Memory B cell (primary cell): ENCODE data around the gene VTI1B.
"Not testable (repeated sequence)": the region's sequence is repeated elsewhere in the genome, so short reads cannot be mapped to it uniquely, and the experiment has no call there.

ENCODE experiments used
- ATAC-seq: fragments of 150-1000 bp; cut with Tn5 transposase; 2 replicates; pipeline ENCODE4 v1.10.0; 2021; ENCODE audit warnings: low read depth, mild to moderate bottlenecking, moderate library complexity
- DNase-seq, 2 donors: peaks; one replicate each; pipeline ENCODE4 v3.0.0; 2022; ENCODE audit warnings: low spot score in 2 of 2
- H3K27ac Mint-ChIP-seq: one replicate; pipeline ENCODE4 v1.8.0; 2022; ENCODE audit warnings: mild to moderate bottlenecking, moderate library complexity, mixed read lengths
- H3K27me3 Mint-ChIP-seq: one replicate; pipeline ENCODE4 v1.8.0; 2022; ENCODE audit warnings: mixed read lengths
- H3K36me3 Mint-ChIP-seq: one replicate; pipeline ENCODE4 v1.8.0; 2022; ENCODE audit warnings: mild to moderate bottlenecking, mixed read lengths
- H3K4me1 Mint-ChIP-seq: one replicate; pipeline ENCODE4 v1.8.0; 2022; ENCODE audit warnings: mixed read lengths
- H3K4me3 Mint-ChIP-seq: one replicate; pipeline ENCODE4 v1.8.0; 2022; ENCODE audit warnings: mild to moderate bottlenecking, moderate library complexity, mixed read lengths
- H3K9me3 Mint-ChIP-seq: one replicate; pipeline ENCODE4 v1.8.0; 2022; ENCODE audit warnings: mixed read lengths

VTI1B gene

DNA sequence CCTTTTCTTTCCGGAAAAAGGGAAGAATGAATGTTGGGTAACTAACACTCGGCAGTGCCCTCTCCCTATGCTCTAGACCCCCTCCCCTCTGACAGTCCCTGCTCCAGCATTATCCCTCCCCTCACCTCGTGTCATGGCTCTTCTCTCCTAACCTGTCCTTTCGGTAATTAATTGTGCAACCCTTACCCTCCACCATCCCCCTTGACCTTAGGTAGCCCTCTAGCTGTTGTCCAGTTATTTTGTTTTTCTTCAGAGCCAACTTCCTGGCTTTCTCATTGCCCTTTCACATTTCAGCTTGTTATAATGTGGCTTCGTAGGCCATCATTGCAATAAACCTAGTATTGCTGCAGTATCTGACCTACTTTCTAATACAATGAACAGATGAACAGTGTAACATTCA, 43.5 kb downstream of the VTI1B start:
- DNase-seq (no peak), ATAC-seq (no peak)
- H3K4me1 Mint-ChIP-seq, result no peaks in the 10 kb centered on the region
- no peaks in the 10 kb centered on the region for H3K9me3 Mint-ChIP-seq
- no peaks in the 10 kb centered on the region for H3K27me3 Mint-ChIP-seq
- H3K27ac Mint-ChIP-seq, result no peak overlapping the region
- H3K36me3 Mint-ChIP-seq, result peaks cover 2% of the 10 kb centered on the region
- H3K4me3 Mint-ChIP-seq, result no peak overlapping the region

DNA sequence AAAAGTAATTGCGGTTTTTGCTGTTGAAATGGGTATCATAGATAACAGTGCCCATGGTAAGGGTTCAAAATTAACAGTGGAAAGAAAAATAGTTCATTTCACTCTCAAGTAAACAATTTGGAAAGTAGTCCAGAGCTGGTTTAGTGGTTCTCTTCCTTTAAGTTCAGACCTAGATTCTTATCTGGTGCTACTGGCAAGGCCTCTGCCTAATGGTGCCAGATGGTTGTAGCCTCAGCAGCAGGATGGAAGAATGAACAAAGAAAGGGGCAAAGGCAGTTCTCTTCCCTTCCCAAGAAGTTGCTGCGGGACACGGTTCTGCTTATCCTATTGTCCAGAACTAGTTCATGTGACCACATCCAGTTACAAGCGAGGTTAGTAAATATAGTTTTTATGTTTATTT, 44.2 kb downstream of the VTI1B start:
- no peak for ATAC-seq

DNA sequence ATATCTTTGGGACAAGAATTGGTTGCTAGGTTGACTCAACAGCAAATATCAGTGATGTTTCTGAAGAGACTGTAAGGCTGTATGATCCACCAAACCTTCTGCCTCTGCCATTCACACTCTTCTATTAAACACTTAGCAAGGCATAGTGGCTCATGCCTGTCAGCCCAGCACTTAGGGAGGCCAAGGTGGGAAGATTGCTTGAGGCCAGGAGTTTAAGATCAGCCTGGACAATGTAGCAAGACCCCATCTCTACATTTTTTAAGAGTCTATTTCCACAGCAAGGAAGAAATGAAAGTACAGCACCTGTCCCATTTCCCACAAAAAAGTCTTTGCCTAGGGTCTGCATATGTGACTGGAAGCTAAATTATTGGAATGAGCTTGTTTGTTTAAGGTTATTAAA, 46.9 kb downstream of the VTI1B start:
- no peak for DNase-seq
- no peak overlapping the region for H3K4me3 Mint-ChIP-seq
- H3K27ac Mint-ChIP-seq, result no peak overlapping the region
- no peaks in the 10 kb centered on the region for H3K27me3 Mint-ChIP-seq
- H3K36me3 Mint-ChIP-seq, result no peaks in the 10 kb centered on the region
- H3K4me1 Mint-ChIP-seq, result no peaks in the 10 kb centered on the region
- no peaks in the 10 kb centered on the region for H3K9me3 Mint-ChIP-seq
- no peak for ATAC-seq

More for the DNA sequence above, 44.2 kb downstream of the VTI1B start:
- no peak overlapping the region for H3K27ac Mint-ChIP-seq
- H3K4me1 Mint-ChIP-seq, result no peaks in the 10 kb centered on the region
- DNase-seq, result no peak
- no peaks in the 10 kb centered on the region for H3K9me3 Mint-ChIP-seq
- peaks cover 2% of the 10 kb centered on the region for H3K36me3 Mint-ChIP-seq
- H3K4me3 Mint-ChIP-seq, result no peak overlapping the region
- H3K27me3 Mint-ChIP-seq, result no peaks in the 10 kb centered on the region

- not testable (repeated sequence) for H3K9me3 Mint-ChIP-seq, H3K36me3 Mint-ChIP-seq, H3K27me3 Mint-ChIP-seq, DNase-seq, H3K27ac Mint-ChIP-seq, H3K4me1 Mint-ChIP-seq, H3K4me3 Mint-ChIP-seq
- peak; percentile 22 for ATAC-seq
Observed at GRCh38 chr14:67626131-67626530, 48.3 kb downstream of the VTI1B start.

DNA sequence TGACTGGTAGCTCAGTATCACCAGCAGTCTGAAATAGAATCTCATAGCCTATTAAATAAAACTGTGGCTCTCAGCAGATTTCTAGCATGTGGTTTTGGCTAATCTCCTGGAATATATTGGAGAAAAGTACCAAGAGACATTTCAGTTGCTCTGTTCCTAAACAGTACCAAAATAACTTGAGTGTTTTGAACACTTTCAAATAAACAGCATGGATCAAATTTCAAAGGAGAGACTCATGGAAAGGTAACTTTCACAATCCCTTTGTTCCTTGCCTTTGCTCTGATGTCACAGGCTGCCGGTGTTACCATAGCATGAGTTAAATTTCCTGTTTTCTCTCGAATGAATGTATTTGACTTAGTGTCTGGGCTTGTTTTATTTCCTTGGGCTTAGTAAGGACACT, 51.3 kb downstream of the VTI1B start:
- no peak for DNase-seq
- no peak overlapping the region for H3K4me3 Mint-ChIP-seq
- H3K9me3 Mint-ChIP-seq, result no peaks in the 10 kb centered on the region
- no peak overlapping the region for H3K27ac Mint-ChIP-seq
- ATAC-seq, result no peak
- H3K27me3 Mint-ChIP-seq, result no peaks in the 10 kb centered on the region
- peaks cover 17% of the 10 kb centered on the region for H3K4me1 Mint-ChIP-seq
- no peaks in the 10 kb centered on the region for H3K36me3 Mint-ChIP-seq

GRCh38 chr14:67622675-67623074, 51.8 kb downstream of the VTI1B start:
- Mint-ChIP-seq H3K27ac (no peak overlapping the region), H3K9me3 (no peaks in the 10 kb centered on the region), H3K4me1 (peaks cover 17% of the 10 kb centered on the region), H3K27me3 (no peaks in the 10 kb centered on the region), H3K36me3 (no peaks in the 10 kb centered on the region), H3K4me3 (no peak overlapping the region)
- ATAC-seq, result no peak
- DNase-seq, result no peak

DNA sequence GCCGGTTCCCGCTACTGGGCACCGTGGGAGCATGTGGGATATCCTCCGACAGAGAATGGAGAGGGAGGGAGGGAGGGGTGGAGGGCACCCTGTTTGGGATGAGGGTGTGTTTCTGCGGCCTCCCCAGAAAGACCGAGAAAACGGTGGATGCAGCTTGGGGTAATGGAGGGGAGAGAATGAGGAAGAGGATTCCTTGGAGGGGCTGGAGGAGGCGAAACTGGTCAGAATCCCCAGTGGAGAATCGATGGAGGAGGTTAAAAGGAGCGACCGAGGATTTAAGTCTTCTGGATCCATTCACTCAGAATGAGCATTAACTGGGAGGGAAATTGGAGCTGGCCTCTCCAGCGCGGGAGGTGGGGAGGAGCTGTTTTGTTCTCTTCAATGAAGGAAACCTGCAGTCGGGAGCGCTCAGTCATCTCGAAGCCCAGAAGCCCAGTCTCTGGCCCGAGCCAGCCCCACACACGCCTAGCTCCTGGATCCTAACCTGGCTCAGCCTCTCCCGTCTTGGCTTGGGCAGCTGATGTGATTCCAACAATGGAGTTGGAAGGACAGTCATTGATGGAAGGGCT, 54.1 kb downstream of the VTI1B start:
- H3K27ac Mint-ChIP-seq, result peak overlapping the region; percentile 96
- no peak for DNase-seq
- H3K4me3 Mint-ChIP-seq, result peak overlapping the region; percentile 90

DNA sequence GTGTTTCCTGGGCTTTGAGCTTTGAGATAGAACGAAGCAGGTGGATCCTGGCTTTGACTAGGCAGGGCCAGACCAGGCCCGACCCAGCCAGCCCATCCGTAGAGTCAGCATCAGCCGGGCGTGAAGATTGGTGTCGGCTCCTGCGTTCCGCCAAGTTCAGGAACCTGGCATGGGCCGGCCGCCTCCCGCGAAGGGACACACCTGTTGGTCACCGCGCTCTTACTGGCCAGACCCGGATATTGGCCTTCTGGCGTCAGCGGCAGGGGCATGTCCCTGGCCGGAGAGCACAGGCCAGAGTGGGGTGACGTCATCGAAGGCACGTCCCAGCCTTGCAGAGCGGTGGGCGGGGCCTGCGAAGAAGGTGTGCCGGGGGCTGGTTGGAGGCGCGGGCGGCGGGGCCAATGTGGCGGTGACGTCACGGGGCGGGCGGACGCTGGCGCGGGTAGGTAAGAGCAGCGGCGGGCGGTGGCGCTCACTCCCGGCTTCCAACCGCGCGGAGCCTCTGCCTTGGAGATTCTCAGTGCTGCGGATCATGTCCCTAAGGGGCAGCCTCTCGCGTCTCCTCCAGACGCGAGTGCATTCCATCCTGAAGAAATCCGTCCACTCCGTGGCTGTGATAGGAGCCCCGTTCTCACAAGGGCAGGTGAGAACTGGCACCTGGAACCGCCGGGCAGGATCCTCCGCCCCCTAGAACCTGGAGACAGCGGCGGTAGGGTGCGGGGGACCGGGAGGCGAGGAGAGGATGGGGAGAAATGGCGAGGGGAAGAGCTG, 54.8 kb downstream of the VTI1B start, which contains the start of gene ARG2:
ARG2 (plus strand) TSS at position 475 of the 771 bp plus-strand sequence; CDS start at position 533, 58 bp downstream.
- H3K4me3 Mint-ChIP-seq, result peak within 1 kb of the TSS; percentile 90
- H3K27ac Mint-ChIP-seq, result peak within 1 kb of the TSS; percentile 96
- H3K9me3 Mint-ChIP-seq, result no peaks in the 10 kb centered on the region
- no peaks in the 10 kb centered on the region for H3K27me3 Mint-ChIP-seq
- peaks cover 17% of the 10 kb centered on the region for H3K4me1 Mint-ChIP-seq
- DNase-seq, result peak; percentile 97 to 98
- ATAC-seq, result peak; percentile 89
- H3K36me3 Mint-ChIP-seq, result no peaks in the 10 kb centered on the region

More for the DNA sequence above, 54.1 kb downstream of the VTI1B start:
- no peak for ATAC-seq
- Mint-ChIP-seq H3K27me3 (no peaks in the 10 kb centered on the region), H3K9me3 (no peaks in the 10 kb centered on the region), H3K36me3 (no peaks in the 10 kb centered on the region), H3K4me1 (peaks cover 17% of the 10 kb centered on the region)

DNA sequence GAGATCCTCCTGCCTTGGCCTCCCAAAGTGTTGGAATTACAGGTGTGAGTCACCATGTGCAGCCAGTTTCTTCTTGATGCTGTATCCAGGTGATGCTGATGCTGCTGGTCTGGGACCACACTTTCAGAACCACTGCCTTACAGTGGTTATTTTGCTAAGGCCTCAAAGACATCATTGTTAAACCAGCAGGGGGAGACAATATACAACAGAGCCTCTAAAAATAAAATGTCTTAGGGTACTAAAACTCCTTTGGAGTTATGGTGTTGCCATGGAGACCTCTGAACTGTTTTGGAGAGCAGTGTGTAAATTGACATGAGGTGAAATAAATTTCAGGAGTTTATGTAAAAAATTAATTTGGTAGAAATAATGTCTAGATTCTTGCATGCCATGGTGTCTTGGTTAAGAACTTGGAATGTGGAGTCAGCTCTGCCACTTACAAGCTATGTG, 55.8 kb downstream of the VTI1B start:
- no peaks in the 10 kb centered on the region for H3K36me3 Mint-ChIP-seq
- peak; percentile 33 for ATAC-seq
- H3K4me1 Mint-ChIP-seq, result peaks cover 17% of the 10 kb centered on the region
- DNase-seq, result peak in 1 of 2 donors; percentile 58
- H3K27ac Mint-ChIP-seq, result peak overlapping the region; percentile 96
- H3K9me3 Mint-ChIP-seq, result no peaks in the 10 kb centered on the region
- peak overlapping the region; percentile 54 for H3K4me3 Mint-ChIP-seq
- H3K27me3 Mint-ChIP-seq, result no peaks in the 10 kb centered on the region

GRCh38 chr14:67610491-67610890, 63.9 kb downstream of the VTI1B start:
- Mint-ChIP-seq H3K4me3 (no peak overlapping the region), H3K27me3 (no peaks in the 10 kb centered on the region), H3K9me3 (no peaks in the 10 kb centered on the region), H3K4me1 (no peaks in the 10 kb centered on the region), H3K36me3 (no peaks in the 10 kb centered on the region), H3K27ac (no peak overlapping the region)
- DNase-seq (no peak), ATAC-seq (no peak)

- no peaks in the 10 kb centered on the region for H3K27me3 Mint-ChIP-seq
- H3K27ac Mint-ChIP-seq, result no peak overlapping the region
- no peak overlapping the region for H3K4me3 Mint-ChIP-seq
- no peaks in the 10 kb centered on the region for H3K4me1 Mint-ChIP-seq
- DNase-seq (no peak), ATAC-seq (no peak)
- H3K9me3 Mint-ChIP-seq, result no peaks in the 10 kb centered on the region
- no peaks in the 10 kb centered on the region for H3K36me3 Mint-ChIP-seq
Observed at GRCh38 chr14:67609642-67610310, 64.7 kb downstream of the VTI1B start.

- no peak overlapping the region for H3K27ac Mint-ChIP-seq
- H3K4me1 Mint-ChIP-seq, result peaks cover 9% of the 10 kb centered on the region
- no peaks in the 10 kb centered on the region for H3K27me3 Mint-ChIP-seq
- H3K4me3 Mint-ChIP-seq, result no peak overlapping the region
- H3K36me3 Mint-ChIP-seq, result no peaks in the 10 kb centered on the region
- no peaks in the 10 kb centered on the region for H3K9me3 Mint-ChIP-seq
- ATAC-seq, result no peak
- no peak for DNase-seq
Observed at GRCh38 chr14:67607646-67608045, 66.8 kb downstream of the VTI1B start.

- peak in 1 of 2 donors; percentile 58 for DNase-seq
- peak; percentile 73 for ATAC-seq
- H3K36me3 Mint-ChIP-seq, result no peaks in the 10 kb centered on the region
Observed at GRCh38 chr14:67602995-67603545, 71.4 kb downstream of the VTI1B start.

GRCh38 chr14:67602076-67602475, 72.4 kb downstream of the VTI1B start:
- peak in 1 of 2 donors; percentile 29 for DNase-seq

More at GRCh38 chr14:67602995-67603545, 71.4 kb downstream of the VTI1B start:
- peaks cover 32% of the 10 kb centered on the region for H3K4me1 Mint-ChIP-seq
- peak overlapping the region; percentile 90 for H3K27ac Mint-ChIP-seq
- H3K9me3 Mint-ChIP-seq, result peaks cover 3% of the 10 kb centered on the region
- peak overlapping the region; percentile 71 for H3K4me3 Mint-ChIP-seq
- no peaks in the 10 kb centered on the region for H3K27me3 Mint-ChIP-seq

More at GRCh38 chr14:67602076-67602475, 72.4 kb downstream of the VTI1B start:
- no peaks in the 10 kb centered on the region for H3K36me3 Mint-ChIP-seq
- peaks cover 3% of the 10 kb centered on the region for H3K9me3 Mint-ChIP-seq
- ATAC-seq, result peak; percentile 26
- H3K27me3 Mint-ChIP-seq, result no peaks in the 10 kb centered on the region
- peaks cover 39% of the 10 kb centered on the region for H3K4me1 Mint-ChIP-seq
- peak overlapping the region; percentile 95 for H3K27ac Mint-ChIP-seq
- H3K4me3 Mint-ChIP-seq, result peak overlapping the region; percentile 27
